ENCODE data around the gene GNB1L.

GNB1L gene

DNA sequence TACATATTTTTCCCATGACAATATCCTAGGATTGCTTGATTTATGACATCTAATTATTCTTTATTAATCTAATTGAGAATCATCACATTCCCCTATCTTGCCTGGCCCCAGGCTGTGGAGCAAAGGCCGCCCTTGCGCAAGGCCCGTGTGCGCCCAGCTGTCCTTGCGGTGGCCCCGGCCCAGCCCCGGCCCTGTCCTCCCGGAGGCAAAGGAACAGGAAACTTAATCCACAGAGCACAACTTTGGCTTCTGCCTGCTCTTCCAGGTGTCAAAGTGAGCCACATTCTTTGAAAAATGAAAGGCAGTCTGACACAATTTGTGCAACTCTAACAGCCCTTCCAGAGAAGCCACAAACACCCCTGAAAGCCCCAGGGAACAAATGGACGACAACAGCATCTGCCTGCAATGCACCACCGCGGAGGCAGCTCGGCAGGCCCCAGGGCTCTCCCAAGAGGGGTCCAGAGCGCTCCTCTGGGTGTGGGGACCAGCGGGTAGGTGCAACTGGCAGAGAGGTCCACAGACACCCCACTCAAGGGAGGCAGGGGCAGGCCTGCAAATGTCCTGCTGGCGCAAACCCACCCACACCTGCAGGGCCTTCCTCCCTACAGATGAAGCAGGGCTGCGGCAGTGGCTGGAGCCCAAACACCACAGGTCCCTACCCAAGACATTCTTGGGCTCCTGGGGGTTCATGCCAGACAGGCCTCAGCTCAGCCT, 30.3 kb downstream of the GNB1L start:
- no peak for DNase-seq (ENCODE audit: low read depth in 2 of 3, low spot score in 1 of 3)

GRCh38 chr22:19823902-19824211, 30.8 kb downstream of the GNB1L start:
- DNase-seq (ENCODE audit: low read depth in 2 of 3, low spot score in 1 of 3): no peak

DNA sequence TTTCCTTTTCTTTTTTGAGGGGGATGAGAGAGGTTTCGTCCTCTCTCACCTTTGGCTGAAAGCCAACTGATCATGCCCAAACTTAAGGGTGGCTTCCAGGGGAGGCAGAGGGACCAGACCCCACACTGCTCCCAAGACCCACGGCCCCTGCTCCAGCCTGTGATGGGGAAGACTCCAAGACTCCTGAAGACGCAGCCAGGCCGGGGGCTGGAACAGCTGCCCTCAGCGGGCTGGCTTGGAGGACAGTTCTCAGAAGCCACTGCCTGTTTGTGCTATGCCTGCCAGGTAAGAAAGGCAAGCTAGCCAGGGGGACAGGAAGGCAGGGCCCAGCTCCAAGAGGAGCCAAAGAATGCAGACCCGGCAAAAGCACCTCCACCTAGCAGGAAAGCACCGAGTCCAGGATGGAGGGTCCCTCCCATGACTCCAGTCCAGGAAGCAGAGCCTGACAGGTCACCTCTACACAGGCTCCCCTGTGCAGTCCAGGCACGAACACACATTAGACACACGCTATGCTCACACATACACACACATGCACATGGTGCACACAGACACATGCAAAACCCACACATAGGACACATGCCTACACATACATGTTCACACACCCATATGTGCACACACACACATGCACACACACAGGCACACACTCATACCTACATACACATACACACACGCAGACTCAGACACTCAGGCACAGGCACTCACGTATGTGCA, 31.3 kb downstream of the GNB1L start:
- DNase-seq (ENCODE audit: low read depth in 2 of 3, low spot score in 1 of 3): no peak

- DNase-seq (ENCODE audit: low read depth in 2 of 3, low spot score in 1 of 3): no peak
These were observed 32.2 kb downstream of the GNB1L start for GRCh38 chr22:19822301-19823117.

- no peak for DNase-seq (ENCODE audit: low read depth in 2 of 3, low spot score in 1 of 3)
These were observed 33.0 kb downstream of the GNB1L start for GRCh38 chr22:19821523-19822300.

- no peak for DNase-seq (ENCODE audit: low read depth in 2 of 3, low spot score in 1 of 3)
These were observed 33.7 kb downstream of the GNB1L start for GRCh38 chr22:19820880-19821522.

DNA sequence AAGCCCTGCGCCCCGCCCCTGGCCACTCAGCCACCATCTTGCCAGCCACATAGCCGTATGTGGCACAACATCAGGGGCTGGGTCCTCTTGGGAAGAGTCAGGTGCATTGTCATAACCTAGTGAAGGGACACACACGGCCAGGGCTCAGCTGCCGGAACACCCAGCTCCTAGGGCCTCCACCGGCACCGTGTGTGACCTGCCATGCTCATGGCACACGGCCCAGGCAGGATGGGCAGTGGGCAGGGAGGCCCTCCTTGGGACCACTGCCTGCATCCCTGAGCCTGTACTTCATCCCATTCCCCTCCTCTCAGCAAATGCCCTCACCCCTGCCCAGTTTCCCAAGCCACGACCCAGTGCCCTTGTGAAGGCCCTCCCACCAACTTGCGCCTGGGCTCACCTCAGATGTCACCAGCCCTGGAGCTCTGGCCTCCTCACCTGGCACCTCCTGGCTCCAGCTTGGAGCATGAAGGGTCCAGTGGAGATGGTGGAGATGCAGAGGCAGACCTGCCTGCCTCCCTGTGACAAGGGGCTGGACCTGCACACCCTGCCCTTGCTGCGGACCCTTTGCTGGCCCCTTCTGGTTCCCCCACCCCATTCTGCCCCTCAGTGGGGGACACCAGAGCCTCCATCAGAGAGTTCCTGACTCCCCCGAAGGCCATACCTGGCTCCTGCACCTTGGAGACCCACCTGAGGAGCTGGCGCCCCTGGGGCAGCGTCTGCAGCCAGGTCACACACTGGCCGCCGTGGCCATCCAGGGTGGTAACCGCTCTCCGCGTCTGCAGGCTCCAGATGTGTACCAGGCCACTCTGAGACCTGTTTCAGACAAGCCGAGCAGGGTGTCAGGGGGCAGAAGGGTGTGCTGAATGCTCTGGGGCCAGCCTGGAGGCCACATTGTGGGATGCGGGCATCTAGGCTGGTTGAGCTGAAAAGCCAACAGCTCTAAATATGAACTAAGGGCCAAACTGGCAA, 34.5 kb downstream of the GNB1L start:
- no peak for DNase-seq (ENCODE audit: low read depth in 2 of 3, low spot score in 1 of 3)

DNA sequence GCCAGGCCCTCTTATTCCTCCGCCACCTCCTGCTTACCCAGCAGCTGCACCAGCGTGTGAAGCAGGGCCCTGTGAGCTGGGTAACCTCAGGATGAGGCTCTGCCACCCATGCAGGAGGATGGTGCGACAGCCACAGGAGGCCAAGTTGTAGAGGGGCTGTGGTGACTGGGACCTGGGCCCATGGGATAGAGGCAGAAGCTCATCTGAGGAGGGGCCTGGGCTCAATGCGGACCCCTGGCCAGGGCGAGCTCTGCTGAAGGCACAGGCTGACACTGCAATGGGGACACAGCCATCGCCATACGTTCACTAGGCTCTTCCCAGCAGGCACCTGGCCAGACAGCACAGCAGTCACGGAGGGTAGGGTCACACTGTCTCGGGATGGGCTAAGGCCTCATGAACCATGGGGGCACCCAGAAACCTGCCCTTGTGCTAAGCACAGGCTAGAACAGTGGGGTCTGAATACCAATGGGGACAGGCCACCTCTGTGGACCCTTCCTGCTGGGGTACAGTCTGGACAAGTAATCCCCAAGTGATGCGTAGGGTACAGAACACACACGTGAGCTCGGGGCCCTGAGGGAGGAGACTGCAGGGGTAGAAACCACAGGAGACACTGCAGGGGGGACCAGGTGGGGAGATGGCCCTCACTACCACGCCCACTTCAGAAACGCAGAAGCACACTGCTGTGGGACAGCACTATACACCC, 35.3 kb downstream of the GNB1L start:
- no peak for DNase-seq (ENCODE audit: low read depth in 2 of 3, low spot score in 1 of 3)

DNA sequence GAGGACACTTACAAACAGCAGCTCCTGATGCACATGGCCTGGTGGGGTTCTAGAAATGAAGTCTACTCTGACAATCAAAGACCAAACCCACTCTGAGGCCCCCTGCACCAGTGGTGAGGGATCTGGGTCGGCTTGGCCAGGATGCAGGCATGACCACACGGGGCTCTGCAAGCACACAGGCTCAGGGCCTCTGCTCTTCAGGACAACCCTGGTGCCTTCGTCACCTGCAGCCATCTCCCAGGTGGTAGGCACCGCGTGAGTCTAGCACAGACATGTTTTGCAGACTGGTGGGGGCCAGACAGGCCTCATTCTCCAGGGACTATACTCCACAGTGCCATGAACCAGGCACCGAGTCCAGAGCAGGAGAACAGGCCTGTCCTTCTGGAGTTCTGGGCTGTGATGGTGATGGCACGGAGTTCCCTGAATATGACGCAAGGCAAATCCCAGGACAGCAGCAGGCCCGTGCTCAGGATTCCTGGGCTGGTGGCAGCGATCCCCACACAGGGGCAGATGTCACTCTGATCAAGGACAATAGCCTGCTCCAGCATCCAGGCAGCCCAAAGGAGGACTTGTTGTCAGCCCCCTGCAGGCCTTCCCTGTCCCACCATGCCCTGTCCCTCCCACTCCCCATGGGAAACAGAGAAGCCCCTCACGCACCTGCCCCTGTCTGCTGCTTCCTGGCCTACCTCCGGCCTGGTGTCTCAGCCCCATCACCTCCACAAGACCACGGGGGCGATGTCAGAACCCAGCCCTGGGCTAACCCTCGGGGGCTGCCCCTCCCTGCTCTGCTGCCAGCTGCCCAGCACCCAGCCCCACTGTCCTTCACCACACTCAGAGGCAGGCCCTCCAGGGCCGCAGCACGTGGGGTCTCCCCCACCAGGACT, 36.1 kb downstream of the GNB1L start:
- DNase-seq (ENCODE audit: low read depth in 2 of 3, low spot score in 1 of 3): no peak

- no peak for DNase-seq (ENCODE audit: low read depth in 2 of 3, low spot score in 1 of 3)
These were observed 38.1 kb downstream of the GNB1L start for GRCh38 chr22:19816372-19817119.

DNA sequence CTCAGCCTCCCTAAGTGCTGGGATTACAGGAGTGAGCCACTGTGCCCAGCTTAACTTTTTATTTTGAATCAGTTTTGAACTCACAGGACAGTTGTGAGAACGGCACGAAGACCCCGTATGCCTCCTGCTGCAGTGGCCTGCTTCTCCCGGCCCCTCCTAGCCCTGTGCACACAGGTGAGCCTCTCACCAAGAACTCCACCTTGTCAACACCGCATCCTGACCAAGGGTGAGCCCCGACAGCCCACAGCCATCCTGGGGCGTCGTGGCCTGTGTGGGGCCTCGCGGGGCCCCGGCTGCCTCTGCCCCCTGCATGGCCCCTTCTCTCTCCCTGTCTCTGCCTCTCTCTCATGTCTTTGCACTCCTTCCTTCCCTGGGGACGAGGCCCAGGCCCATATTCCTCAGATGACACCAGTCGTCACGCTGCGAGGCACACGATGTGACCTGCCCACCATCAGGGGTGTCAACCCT, 38.8 kb downstream of the GNB1L start:
- no peak for DNase-seq (ENCODE audit: low read depth in 2 of 3, low spot score in 1 of 3)

DNA sequence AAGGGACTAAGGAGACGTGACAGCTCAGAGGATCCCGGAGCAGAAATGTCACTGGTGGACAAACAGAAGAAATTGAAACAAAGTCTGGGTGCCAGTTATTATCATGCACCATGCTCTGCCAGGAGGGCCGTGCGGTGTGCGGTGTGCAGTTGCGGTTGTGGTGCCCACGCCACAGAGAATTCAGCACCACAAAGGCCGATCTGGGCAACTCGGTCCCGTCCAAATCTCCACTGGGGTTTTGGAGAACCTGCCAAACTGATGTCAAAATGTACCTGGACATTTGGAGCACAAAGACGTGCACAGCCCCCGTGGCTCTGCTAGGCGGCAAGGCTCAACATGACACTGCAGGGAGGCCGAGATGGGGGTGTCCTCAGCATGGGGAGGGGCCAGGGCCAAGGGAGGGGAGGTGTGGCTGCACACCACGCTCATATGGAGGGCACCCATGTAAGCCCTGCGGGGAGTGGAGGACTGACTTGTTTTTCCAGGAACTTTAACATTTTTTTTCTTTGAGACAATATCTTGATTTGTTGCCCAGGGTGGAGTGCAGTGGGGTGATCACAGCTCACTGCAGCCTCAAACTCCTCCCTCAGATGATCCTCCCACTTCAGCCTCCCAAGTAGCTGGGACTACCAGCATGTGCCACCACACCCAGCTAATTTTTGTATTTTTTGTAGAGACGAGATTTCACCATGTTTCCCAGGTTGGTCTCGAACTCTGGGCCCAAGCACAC, 39.4 kb downstream of the GNB1L start:
- no peak for DNase-seq (ENCODE audit: low read depth in 2 of 3, low spot score in 1 of 3)

DNA sequence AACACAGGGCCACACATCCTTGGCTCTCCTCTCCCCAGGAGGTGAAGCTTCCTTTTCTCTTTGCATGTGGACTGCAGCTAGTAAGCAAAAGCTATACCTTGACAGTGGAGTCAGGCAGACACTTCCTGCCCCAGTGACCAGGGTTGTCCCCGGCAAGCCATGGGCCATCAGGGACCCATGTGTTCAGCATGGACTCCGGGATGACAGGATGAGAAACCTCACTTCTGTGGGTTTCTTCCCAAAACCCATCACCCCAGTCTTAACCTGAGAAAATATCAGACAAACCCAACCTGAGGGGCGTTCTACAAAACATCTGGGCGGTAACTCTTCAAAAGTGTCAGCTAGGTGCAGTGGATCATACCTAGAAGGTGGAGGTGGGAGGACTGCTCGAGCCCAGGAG, 40.2 kb downstream of the GNB1L start:
- no peak for DNase-seq (ENCODE audit: low read depth in 2 of 3, low spot score in 1 of 3)

GRCh38 chr22:19812910-19813309, 41.8 kb downstream of the GNB1L start:
- no peak for DNase-seq (ENCODE audit: low read depth in 2 of 3, low spot score in 1 of 3)

DNA sequence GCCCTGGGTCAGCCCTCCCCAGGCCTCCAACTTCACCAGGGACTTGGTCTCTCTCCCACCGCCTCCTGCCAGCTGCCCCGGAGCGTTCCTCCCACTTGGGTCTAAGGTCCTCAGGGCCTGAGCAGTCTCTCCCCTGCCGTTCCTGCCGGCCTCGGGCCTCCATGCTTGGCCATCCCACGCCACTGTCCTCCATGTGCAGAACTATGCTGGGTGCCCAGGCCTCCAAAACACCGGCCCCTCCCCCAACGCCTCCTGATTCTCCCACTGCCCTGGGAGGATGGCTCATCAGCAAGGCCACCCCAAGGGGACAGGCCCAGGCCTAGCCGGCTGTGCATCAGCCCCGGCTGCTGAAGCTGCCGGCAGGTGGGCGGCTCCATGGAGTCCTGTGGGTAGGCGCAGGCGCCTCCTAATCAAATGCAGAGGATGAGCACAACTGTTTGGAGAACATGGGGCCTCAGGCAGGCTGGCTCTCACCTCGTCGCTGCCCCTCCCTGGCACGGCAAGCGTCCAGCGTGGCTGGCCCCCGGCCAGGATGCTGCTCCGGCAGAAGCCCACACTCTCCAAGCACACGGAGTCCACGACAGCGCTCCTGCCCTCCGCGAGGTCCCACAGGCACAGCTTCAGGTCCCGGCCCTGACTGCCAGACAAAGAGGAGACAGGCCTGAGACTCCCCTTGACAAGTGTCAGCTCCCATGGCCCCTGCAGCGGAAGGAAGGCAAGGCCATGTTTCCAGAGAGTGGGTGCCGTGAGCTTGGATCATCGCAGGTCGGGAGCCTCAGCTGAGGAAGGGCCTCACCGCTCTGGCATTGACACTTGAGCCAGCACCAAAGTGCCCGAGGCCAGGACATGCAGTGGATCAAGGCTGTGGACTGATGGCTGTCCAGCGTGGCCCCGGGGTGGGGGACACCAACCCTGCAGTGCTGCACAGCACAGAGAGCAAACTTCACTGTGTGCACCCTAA, 42.6 kb downstream of the GNB1L start:
- no peak for DNase-seq (ENCODE audit: low read depth in 2 of 3, low spot score in 1 of 3)
